HepG2 (cell line): ENCODE measurements around the gene TEX13B. TPM values are rescaled to one million over a fixed set of nuclear protein-coding genes. Genes with fewer than 3 reads are reported as not detected.

Experiments used
- ATAC-seq: fragments of 200-7000 bp; cut with Tn5 transposase; 3 replicates; pipeline ENCODE4 v1.9.1; 2020; ENCODE audit warnings: mild to moderate bottlenecking, moderate library complexity
- BruUV-seq: library from RNA; stranded (reverse); fragments of 400-500 nt; replicated peaks from 2 replicates; lab custom pipeline; 2021; lab: Mats Ljungman, UMichigan
- CTCF ChIA-PET: fragments of 300-600 bp; formaldehyde crosslinking; extraction: SDS; loops from one replicate; lab custom pipeline; 2021; ENCODE audit warnings: low total read pairs, inconsistent platforms, low intra/inter-chr PET ratio; lab: Yijun Ruan, JAX
- POLR2A ChIA-PET: fragments of 350-600 bp; sonication (Branson Sonifier 250); formaldehyde crosslinking; loops from one replicate; lab custom pipeline; 2020; ENCODE audit warnings: antibody characterized with exemption, inconsistent platforms; lab: Yijun Ruan, JAX
- DNase-seq: peaks from one replicate; pipeline ENCODE4 v3.0.0-alpha.2; 2015; ENCODE audit warnings: low spot score
- FAIRE-seq: peaks from 3 replicates; lab custom pipeline; 2011; peaks lifted over from hg19 to GRCh38; lab: Jason Lieb, UNC
- H2AFZ ChIP-seq: one replicate; pipeline ENCODE4 v1.6.1; 2011; ENCODE audit warnings: low read length, inconsistent platforms
- H3K27ac ChIP-seq: fragments of 300-600 bp; 3 replicates; pipeline ENCODE4 v1.8.0; 2011; ENCODE audit warnings: mixed run types, mild to moderate bottlenecking, mixed read lengths, low read length, inconsistent platforms; ENCODE audit not compliant: insufficient read depth; ENCODE audit errors: extremely low read length
- H3K27me3 ChIP-seq, 2 experiments: fragments of 200-600 bp in 1 of 2; 2 replicates in 1 of 2; 3 replicates in 1 of 2; pipeline versions ENCODE4 v1.6.0 to v1.8.0; 2011; ENCODE audit warnings: low read length in 2 of 2, mild to moderate bottlenecking in 2 of 2, moderate library complexity in 2 of 2, inconsistent platforms in 1 of 2; ENCODE audit not compliant: insufficient read depth in 2 of 2, control insufficient read depth in 1 of 2
- H3K36me3 ChIP-seq, 2 experiments: fragments of 200-600 bp in 1 of 2; replicated peaks in 1 of 2; 2 replicates in 1 of 2; 3 replicates in 1 of 2; pipeline versions ENCODE4 v1.5.1 to v1.8.0; 2011; ENCODE audit warnings: low read length in 2 of 2, inconsistent platforms in 1 of 2; ENCODE audit not compliant: insufficient read depth in 2 of 2, control insufficient read depth in 1 of 2
- H3K4me1 ChIP-seq: 2 replicates; pipeline ENCODE4 v1.5.1; 2012; ENCODE audit warnings: low read length, inconsistent platforms; ENCODE audit not compliant: insufficient read depth
- H3K4me2 ChIP-seq: 2 replicates; pipeline ENCODE4 v1.6.0; 2011; ENCODE audit warnings: low read depth, low read length, inconsistent platforms
- H3K4me3 ChIP-seq, 3 experiments: fragments of 200-600 bp in 1 of 3; sonication (generic), shearing (Covaris generic) in 1 of 3; replicated peaks in 1 of 3; 2 replicates each; pipeline ENCODE4 v1.5.1; 2011 to 2016; ENCODE audit warnings: low read length in 3 of 3, inconsistent platforms in 2 of 3, low read depth in 2 of 3, mild to moderate bottlenecking in 2 of 3, control low read depth in 1 of 3, mixed read lengths in 1 of 3; ENCODE audit not compliant: insufficient read depth in 1 of 3
- H3K79me2 ChIP-seq: one replicate; pipeline ENCODE4 v1.6.1; 2011; ENCODE audit warnings: low read length, inconsistent platforms; ENCODE audit not compliant: insufficient read depth
- H3K9ac ChIP-seq: 2 replicates; pipeline ENCODE4 v1.6.0; 2011; ENCODE audit warnings: mild to moderate bottlenecking, low read depth, low read length, inconsistent platforms; ENCODE audit not compliant: insufficient read depth
- H3K9me3 ChIP-seq: 2 replicates; pipeline ENCODE4 v1.5.1; 2012; ENCODE audit warnings: mild to moderate bottlenecking, low read length
- H4K20me1 ChIP-seq: 2 replicates; pipeline ENCODE4 v1.6.0; 2011; ENCODE audit warnings: inconsistent platforms, mild to moderate bottlenecking, low read length, moderate library complexity; ENCODE audit not compliant: insufficient read depth
- NFKBIZ ChIP-seq: IDR thresholded peaks from 2 replicates; pipeline ENCODE4 v1.6.1; 2018; ENCODE audit warnings: missing genetic modification reagents, missing compliant biosample characterization
- SAP130 ChIP-seq: IDR thresholded peaks from 2 replicates; pipeline ENCODE4 v1.6.1; 2016; ENCODE audit warnings: low read depth
- ZNF468 ChIP-seq: sonication (generic); formaldehyde crosslinking; IDR thresholded peaks from 2 replicates; pipeline ENCODE4 v1.8.0; 2022; ENCODE audit warnings: mild to moderate bottlenecking, moderate library complexity, missing genetic modification reagents
- WGBS: methylation state at CpG from one replicate; pipeline ENCODE4 v1.1.6; 2017; ENCODE audit warnings: low lambda C conversion rate; 5-methylcytosine and 5-hydroxymethylcytosine counted together
- in situ Hi-C: cut with HindIII; loops from 2 replicates; pipeline ENCODE4 v1.10.0; 2017; ENCODE audit warnings: low pct_unique_long_range_greater_than_20kb; ENCODE audit not compliant: extremely low pct_ligation_motif_present
- intact Hi-C: fragments of 100-400 bp; cut with micrococcal nuclease; formaldehyde crosslinking; loops from one replicate; pipeline ENCODE4 v1.10.0; 2022; ENCODE audit not compliant: unreplicated experiment
- polyA plus RNA-seq, 8 experiments: library from polyadenylated mRNA; depleted of rRNA in 3 of 8; stranded (reverse) in 7 of 8; unstranded in 1 of 8; fragments of >200 nt; fragmentation: Illumina TruSeq in 4 of 8; extraction: Trizol in 4 of 8; gene quantifications; 2 replicates each; pipeline versions ENCODE4 v1.2.1 to v1.2.3, GENCODE V29; 2011 to 2016; ENCODE audit warnings: low read depth in 4 of 8, missing spikeins in 1 of 8, mixed read lengths in 1 of 8; ENCODE audit not compliant: insufficient read depth in 1 of 8
- total RNA-seq, 5 experiments: library from RNA; depleted of rRNA; stranded (reverse); fragments of >200 nt; fragmentation: Illumina TruSeq; extraction: Trizol; gene quantifications; 2 replicates each; pipeline ENCODE4 v1.2.3, GENCODE V29; 2016; ENCODE audit warnings: low read depth in 1 of 5
- TF ChIP-seq, protein P1 (sequence below): sonication (generic); formaldehyde crosslinking; IDR thresholded peaks from 2 replicates; pipeline ENCODE4 v1.4.0; 2020; ENCODE audit warnings: missing genetic modification reagents
- TF ChIP-seq, protein P2 (sequence below): sonication (generic); formaldehyde crosslinking; IDR thresholded peaks from 2 replicates; pipeline ENCODE4 v1.4.0; 2020; ENCODE audit warnings: missing genetic modification reagents

Gene TEX13B
- total and polyA plus RNA-seq, 2 of the 13 experiments (the other 11 are each of a cell fraction or from before 2014, with no cell fraction given), result not detected

DNA sequence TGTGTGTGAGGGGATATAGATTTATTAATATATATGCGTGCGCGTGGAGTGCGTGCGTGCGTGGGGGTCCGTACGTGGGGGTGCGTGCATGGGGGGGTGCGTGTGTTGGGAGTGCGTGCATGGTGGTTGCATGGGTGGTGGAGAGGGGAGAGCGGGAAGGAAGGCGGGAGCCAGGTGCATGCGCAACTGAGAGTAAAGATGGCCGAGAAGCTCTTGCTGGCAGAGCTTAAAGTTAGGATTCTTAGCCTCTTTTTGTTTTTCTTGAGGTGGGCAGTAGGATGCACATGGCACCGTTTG is 45.8 kb downstream of the TEX13B start:
- Histone ChIP-seq H2AFZ (no peak overlapping the region), H3K27ac (no peak overlapping the region), H3K79me2 (no peaks in the 10 kb centered on the region), H3K9me3 (no peaks in the 10 kb centered on the region), H3K9ac (no peak overlapping the region), H3K4me3 (no peak overlapping the region), H3K4me2 (no peak overlapping the region), H3K4me1 (no peaks in the 10 kb centered on the region), H3K36me3 (no peaks in the 10 kb centered on the region), H3K27me3 (no peaks in the 10 kb centered on the region), H4K20me1 (no peaks in the 10 kb centered on the region)
- in situ Hi-C loops (no loop called here), intact Hi-C loops (no loop called here)
- no peak for DNase-seq
- no peak for FAIRE-seq
- ChIA-PET CTCF (no interaction called here), POLR2A (no interaction called here)
- 85% methylated on average over 16 of the region's 16 CpGs for WGBS
- TF ChIP-seq, protein P1, sequence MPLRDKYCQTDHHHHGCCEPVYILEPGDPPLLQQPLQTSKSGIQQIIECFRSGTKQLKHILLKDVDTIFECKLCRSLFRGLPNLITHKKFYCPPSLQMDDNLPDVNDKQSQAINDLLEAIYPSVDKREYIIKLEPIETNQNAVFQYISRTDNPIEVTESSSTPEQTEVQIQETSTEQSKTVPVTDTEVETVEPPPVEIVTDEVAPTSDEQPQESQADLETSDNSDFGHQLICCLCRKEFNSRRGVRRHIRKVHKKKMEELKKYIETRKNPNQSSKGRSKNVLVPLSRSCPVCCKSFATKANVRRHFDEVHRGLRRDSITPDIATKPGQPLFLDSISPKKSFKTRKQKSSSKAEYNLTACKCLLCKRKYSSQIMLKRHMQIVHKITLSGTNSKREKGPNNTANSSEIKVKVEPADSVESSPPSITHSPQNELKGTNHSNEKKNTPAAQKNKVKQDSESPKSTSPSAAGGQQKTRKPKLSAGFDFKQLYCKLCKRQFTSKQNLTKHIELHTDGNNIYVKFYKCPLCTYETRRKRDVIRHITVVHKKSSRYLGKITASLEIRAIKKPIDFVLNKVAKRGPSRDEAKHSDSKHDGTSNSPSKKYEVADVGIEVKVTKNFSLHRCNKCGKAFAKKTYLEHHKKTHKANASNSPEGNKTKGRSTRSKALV (CRISPR knock-in tag), result no peak
- ATAC-seq, result no peak
- no TSS peak for BruUV-seq

DNA sequence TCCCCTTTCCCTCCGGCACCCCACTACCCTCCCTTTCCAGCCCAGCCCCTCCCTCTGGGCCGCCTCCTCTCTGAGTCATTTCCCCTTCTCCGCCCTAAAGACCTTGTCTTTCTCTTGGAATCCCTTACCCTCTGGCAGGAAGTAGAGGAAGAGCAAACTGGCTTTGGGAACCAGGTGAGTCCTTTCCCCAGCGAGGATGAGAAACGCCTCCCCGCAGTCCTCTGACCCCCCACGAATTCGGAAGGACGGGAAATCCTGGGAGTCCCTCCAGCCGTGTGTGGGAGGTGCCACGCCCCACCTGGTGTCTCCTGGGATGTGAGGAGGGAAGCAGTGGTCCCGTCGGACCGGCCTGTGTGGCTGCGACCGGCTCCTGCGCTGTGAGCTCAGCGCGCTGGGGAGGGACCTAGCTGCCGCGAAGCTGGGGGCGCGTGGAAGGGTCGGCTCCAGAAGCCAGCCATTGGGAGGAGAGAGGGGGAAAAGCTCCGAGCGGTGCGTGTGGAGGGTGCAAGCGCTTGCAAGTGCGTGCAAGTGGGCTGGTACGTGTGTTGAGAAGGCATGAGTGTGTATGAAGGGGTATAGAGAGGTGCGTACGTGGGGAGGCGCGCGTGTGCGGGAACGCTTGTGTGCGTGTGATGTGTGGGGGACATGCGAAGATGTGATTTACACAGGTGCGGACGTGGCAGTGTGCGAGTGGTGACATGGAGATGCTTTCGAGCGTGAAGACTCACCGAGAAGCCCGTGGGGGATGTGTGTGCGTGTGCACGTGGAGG is 46.3 kb downstream of the TEX13B start:
- ATAC-seq (no peak), DNase-seq (no peak), FAIRE-seq (no peak)
- TF ChIP-seq SAP130 (CRISPR knock-in tag) (no peak), ZNF468 (CRISPR knock-in tag) (no peak), NFKBIZ (CRISPR knock-in tag) (no peak)
- TF ChIP-seq, protein P2, sequence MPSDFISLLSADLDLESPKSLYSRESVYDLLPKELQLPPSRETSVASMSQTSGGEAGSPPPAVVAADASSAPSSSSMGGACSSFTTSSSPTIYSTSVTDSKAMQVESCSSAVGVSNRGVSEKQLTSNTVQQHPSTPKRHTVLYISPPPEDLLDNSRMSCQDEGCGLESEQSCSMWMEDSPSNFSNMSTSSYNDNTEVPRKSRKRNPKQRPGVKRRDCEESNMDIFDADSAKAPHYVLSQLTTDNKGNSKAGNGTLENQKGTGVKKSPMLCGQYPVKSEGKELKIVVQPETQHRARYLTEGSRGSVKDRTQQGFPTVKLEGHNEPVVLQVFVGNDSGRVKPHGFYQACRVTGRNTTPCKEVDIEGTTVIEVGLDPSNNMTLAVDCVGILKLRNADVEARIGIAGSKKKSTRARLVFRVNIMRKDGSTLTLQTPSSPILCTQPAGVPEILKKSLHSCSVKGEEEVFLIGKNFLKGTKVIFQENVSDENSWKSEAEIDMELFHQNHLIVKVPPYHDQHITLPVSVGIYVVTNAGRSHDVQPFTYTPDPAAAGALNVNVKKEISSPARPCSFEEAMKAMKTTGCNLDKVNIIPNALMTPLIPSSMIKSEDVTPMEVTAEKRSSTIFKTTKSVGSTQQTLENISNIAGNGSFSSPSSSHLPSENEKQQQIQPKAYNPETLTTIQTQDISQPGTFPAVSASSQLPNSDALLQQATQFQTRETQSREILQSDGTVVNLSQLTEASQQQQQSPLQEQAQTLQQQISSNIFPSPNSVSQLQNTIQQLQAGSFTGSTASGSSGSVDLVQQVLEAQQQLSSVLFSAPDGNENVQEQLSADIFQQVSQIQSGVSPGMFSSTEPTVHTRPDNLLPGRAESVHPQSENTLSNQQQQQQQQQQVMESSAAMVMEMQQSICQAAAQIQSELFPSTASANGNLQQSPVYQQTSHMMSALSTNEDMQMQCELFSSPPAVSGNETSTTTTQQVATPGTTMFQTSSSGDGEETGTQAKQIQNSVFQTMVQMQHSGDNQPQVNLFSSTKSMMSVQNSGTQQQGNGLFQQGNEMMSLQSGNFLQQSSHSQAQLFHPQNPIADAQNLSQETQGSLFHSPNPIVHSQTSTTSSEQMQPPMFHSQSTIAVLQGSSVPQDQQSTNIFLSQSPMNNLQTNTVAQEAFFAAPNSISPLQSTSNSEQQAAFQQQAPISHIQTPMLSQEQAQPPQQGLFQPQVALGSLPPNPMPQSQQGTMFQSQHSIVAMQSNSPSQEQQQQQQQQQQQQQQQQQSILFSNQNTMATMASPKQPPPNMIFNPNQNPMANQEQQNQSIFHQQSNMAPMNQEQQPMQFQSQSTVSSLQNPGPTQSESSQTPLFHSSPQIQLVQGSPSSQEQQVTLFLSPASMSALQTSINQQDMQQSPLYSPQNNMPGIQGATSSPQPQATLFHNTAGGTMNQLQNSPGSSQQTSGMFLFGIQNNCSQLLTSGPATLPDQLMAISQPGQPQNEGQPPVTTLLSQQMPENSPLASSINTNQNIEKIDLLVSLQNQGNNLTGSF (CRISPR knock-in tag), result no peak
- intact Hi-C loops, result no loop called here
- WGBS, result 84% methylated on average over 36 of the region's 48 CpGs
- no peak overlapping the region for H3K4me2 ChIP-seq
- in situ Hi-C loops, result no loop called here
- H3K9ac ChIP-seq, result no peak overlapping the region
- POLR2A ChIA-PET, result no interaction called here
- H3K27me3 ChIP-seq, result no peaks in the 10 kb centered on the region
- BruUV-seq, result no TSS peak
- H3K79me2 ChIP-seq, result no peaks in the 10 kb centered on the region
- H3K27ac ChIP-seq, result no peak overlapping the region
- no peaks in the 10 kb centered on the region for H3K36me3 ChIP-seq
- CTCF ChIA-PET, result no interaction called here
- no peaks in the 10 kb centered on the region for H4K20me1 ChIP-seq
- no peak overlapping the region for H3K4me3 ChIP-seq
- H3K4me1 ChIP-seq, result no peaks in the 10 kb centered on the region
- no peaks in the 10 kb centered on the region for H3K9me3 ChIP-seq
- no peak overlapping the region for H2AFZ ChIP-seq
